Nephron (organoid): ENCODE data around the gene SCAI.
"Not testable (repeated sequence)": the region's sequence is repeated elsewhere in the genome, so short reads cannot be mapped to it uniquely, and the experiment has no call there.

Experiments used
- H3K27ac Mint-ChIP-seq, 3 experiments: 2 replicates each; pipeline ENCODE4 v1.8.0; 2020; ENCODE audit warnings: mixed read lengths in 3 of 3, mild to moderate bottlenecking in 2 of 3, moderate library complexity in 1 of 3
- H3K27me3 Mint-ChIP-seq: 2 replicates; pipeline ENCODE4 v1.8.0; 2021; ENCODE audit warnings: low read depth, mild to moderate bottlenecking, moderate library complexity, mixed read lengths
- H3K36me3 Mint-ChIP-seq: 2 replicates; pipeline ENCODE4 v1.8.0; 2020; ENCODE audit warnings: low read depth, mixed read lengths
- H3K4me1 Mint-ChIP-seq: 2 replicates; pipeline ENCODE4 v1.8.0; 2020; ENCODE audit warnings: mixed read lengths
- H3K4me3 Mint-ChIP-seq, 3 experiments: 2 replicates each; pipeline ENCODE4 v1.8.0; 2020; ENCODE audit warnings: mild to moderate bottlenecking in 3 of 3, mixed read lengths in 3 of 3, moderate library complexity in 2 of 3
- H3K9me3 Mint-ChIP-seq: 2 replicates; pipeline ENCODE4 v1.8.0; 2020; ENCODE audit warnings: mixed read lengths
- CTCF ChIP-seq, 3 experiments: fragments of 200-600 bp; sonication (generic); IDR thresholded peaks; one replicate each; pipeline ENCODE4 v1.5.0; 2021; ENCODE audit warnings: antibody characterized with exemption in 3 of 3; ENCODE audit not compliant: unreplicated experiment in 3 of 3

Gene SCAI

GRCh38 chr9:125043148-125043547, 100.2 kb downstream of the SCAI start:
- Mint-ChIP-seq H3K36me3 (peaks cover 19% of the 10 kb centered on the region), H3K4me1 (peaks cover 8% of the 10 kb centered on the region), H3K9me3 (no peaks in the 10 kb centered on the region), H3K4me3 (no peak overlapping the region), H3K27ac (no peak overlapping the region), H3K27me3 (no peaks in the 10 kb centered on the region)
- no peak for TF ChIP-seq CTCF (IDR thresholded peaks at IDR 0.05; ENCODE audit: unreplicated experiment in 3 of 3)

DNA sequence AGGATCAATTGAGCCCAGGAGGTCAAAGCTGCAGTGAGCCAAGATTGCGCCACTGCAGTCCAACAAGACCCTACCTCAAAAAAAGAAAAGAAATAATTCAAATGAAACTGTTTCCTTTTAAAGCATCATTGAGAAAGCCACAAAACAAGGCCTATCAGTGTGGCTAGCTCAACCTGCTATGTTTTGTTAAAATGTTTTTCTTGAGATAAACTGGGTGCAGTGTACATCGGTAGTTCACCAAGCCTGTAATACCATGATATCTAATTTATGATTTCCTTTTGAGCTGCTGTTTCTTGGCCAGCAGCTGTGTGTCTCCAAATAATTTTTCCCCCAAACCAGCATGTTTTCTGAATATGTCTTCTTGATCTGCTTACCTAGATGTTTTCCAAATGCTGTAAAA, 105.2 kb downstream of the SCAI start:
- H3K4me1 Mint-ChIP-seq = peaks cover 8% of the 10 kb centered on the region

GRCh38 chr9:125028041-125028440, 115.3 kb downstream of the SCAI start:
- Mint-ChIP-seq H3K9me3 (no peaks in the 10 kb centered on the region), H3K4me1 (no peaks in the 10 kb centered on the region), H3K36me3 (peaks cover 19% of the 10 kb centered on the region), H3K27me3 (no peaks in the 10 kb centered on the region), H3K4me3 (no peak overlapping the region), H3K27ac (no peak overlapping the region)
- no peak for TF ChIP-seq CTCF (IDR thresholded peaks at IDR 0.05; ENCODE audit: unreplicated experiment in 3 of 3)

More for the DNA sequence above, 105.2 kb downstream of the SCAI start:
- no peaks in the 10 kb centered on the region for H3K9me3 Mint-ChIP-seq
- H3K4me3 Mint-ChIP-seq = no peak overlapping the region
- H3K27ac Mint-ChIP-seq = no peak overlapping the region
- H3K27me3 Mint-ChIP-seq = no peaks in the 10 kb centered on the region
- TF ChIP-seq CTCF (IDR thresholded peaks at IDR 0.05; ENCODE audit: unreplicated experiment in 3 of 3) = no peak
- H3K36me3 Mint-ChIP-seq = no peaks in the 10 kb centered on the region

DNA sequence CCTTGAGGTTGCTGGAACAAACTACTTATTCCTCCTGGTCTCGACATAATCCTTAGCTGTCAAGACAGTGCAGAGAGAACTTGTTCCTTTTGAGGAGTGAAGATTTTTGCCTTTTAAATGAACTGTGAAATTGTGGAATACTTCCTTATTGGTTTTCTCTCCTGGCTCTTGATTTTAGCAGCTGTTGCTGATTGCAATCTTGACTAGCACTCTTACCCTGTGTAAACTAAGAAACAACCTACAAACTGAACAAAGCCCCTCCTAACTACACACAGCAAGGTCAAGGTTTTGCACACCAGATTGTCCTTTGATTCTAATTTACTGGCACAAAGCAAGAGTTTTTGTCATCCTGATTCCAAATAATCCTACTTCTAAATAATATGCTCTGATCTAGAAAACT, 118.4 kb downstream of the SCAI start:
- H3K4me1 Mint-ChIP-seq = no peaks in the 10 kb centered on the region
- no peaks in the 10 kb centered on the region for H3K27me3 Mint-ChIP-seq
- no peak overlapping the region for H3K4me3 Mint-ChIP-seq
- no peaks in the 10 kb centered on the region for H3K9me3 Mint-ChIP-seq
- no peak overlapping the region for H3K27ac Mint-ChIP-seq
- peaks cover 42% of the 10 kb centered on the region for H3K36me3 Mint-ChIP-seq
- no peak for TF ChIP-seq CTCF (IDR thresholded peaks at IDR 0.05; ENCODE audit: unreplicated experiment in 3 of 3)

- no peak for TF ChIP-seq CTCF (IDR thresholded peaks at IDR 0.05; ENCODE audit: unreplicated experiment in 3 of 3)
- H3K27me3 Mint-ChIP-seq = no peaks in the 10 kb centered on the region
- H3K9me3 Mint-ChIP-seq = no peaks in the 10 kb centered on the region
- H3K36me3 Mint-ChIP-seq = peaks cover 57% of the 10 kb centered on the region
- H3K4me3 Mint-ChIP-seq = no peak overlapping the region
- no peaks in the 10 kb centered on the region for H3K4me1 Mint-ChIP-seq
- no peak overlapping the region for H3K27ac Mint-ChIP-seq
Measured at GRCh38 chr9:125021069-125021468, 122.3 kb downstream of the SCAI start.

- not testable (repeated sequence) for H3K9me3 Mint-ChIP-seq, H3K27ac Mint-ChIP-seq, H3K27me3 Mint-ChIP-seq, H3K4me1 Mint-ChIP-seq, H3K4me3 Mint-ChIP-seq
- H3K36me3 Mint-ChIP-seq = peaks cover 48% of the 10 kb centered on the region
Measured at GRCh38 chr9:125015655-125016054, 127.7 kb downstream of the SCAI start.

DNA sequence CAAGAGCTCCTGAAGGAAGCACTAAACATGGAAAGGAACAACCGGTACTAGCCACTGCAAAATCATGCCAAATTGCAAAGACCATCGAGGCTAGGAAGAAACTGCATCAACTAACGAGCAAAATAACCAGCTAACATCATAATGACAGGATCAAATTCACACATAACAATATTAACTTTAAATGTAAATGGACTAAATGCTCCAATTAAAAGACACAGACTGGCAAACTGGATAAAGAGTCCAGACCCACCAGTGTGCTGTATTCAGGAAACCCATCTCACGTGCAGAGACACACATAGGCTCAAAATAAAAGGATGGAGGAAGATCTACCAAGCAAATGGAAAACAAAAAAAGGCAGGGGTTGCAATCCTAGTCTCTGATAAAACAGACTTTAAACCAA, 131.3 kb downstream of the SCAI start:
- peaks cover 62% of the 10 kb centered on the region for H3K36me3 Mint-ChIP-seq
- H3K27ac Mint-ChIP-seq, H3K4me3 Mint-ChIP-seq, H3K4me1 Mint-ChIP-seq, H3K27me3 Mint-ChIP-seq: not testable (repeated sequence)
- H3K9me3 Mint-ChIP-seq = peaks cover 14% of the 10 kb centered on the region
